Thyroid gland (tissue), 4 donors: ENCODE data around the gene ZC3H6.

Experiments
- POLR2A ChIP-seq, 2 donors: fragments of 450-650 bp; IDR thresholded peaks; one replicate each; pipeline ENCODE4 v1.6.1; 2017; ENCODE audit warnings: antibody characterized with exemption in 2 of 2, mild to moderate bottlenecking in 2 of 2, moderate library complexity in 1 of 2
- TF ChIP-seq, protein P1 (sequence below), 6 experiments: fragments of 200-600 bp in 3 of 6; fragments of 450-650 bp in 3 of 6; sonication (generic) in 3 of 6; IDR thresholded peaks; one replicate each; pipeline ENCODE4 v1.5.1; 2016 to 2019; ENCODE audit warnings: antibody characterized with exemption in 6 of 6, mild to moderate bottlenecking in 2 of 6, inconsistent platforms in 1 of 6, moderate library complexity in 1 of 6

DNA sequence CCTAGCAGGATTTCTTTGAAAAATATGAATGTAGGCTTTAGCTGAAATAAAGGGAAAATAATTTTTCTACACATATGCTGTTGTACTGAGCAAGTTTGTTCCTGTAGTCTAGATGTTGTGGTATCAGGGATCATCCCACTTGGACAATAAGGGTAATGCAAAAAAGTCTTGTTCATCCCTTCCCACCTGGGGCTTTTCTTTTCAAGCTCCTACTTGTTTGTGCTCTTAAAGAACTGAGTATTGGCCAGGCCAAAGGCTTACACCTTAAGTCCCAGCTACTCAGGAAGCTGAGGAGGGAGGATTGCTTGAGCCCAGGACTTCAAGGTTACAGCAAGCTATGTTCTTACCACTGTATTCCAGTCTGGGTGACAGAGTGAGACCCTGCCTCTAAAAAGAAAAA, 35.5 kb downstream of the ZC3H6 start:
- TF ChIP-seq, protein P1, sequence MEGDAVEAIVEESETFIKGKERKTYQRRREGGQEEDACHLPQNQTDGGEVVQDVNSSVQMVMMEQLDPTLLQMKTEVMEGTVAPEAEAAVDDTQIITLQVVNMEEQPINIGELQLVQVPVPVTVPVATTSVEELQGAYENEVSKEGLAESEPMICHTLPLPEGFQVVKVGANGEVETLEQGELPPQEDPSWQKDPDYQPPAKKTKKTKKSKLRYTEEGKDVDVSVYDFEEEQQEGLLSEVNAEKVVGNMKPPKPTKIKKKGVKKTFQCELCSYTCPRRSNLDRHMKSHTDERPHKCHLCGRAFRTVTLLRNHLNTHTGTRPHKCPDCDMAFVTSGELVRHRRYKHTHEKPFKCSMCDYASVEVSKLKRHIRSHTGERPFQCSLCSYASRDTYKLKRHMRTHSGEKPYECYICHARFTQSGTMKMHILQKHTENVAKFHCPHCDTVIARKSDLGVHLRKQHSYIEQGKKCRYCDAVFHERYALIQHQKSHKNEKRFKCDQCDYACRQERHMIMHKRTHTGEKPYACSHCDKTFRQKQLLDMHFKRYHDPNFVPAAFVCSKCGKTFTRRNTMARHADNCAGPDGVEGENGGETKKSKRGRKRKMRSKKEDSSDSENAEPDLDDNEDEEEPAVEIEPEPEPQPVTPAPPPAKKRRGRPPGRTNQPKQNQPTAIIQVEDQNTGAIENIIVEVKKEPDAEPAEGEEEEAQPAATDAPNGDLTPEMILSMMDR (IDR thresholded peaks at IDR 0.05): no peak
- TF ChIP-seq POLR2A (IDR thresholded peaks at IDR 0.05): no peak
